Brain pericyte (primary cell): ENCODE data around the gene MPP1.

Experiments
- DNase-seq: peaks from one replicate; pipeline ENCODE4 v3.0.0-alpha.2; 2012; ENCODE audit warnings: low read depth, low spot score

The MPP1 gene

GRCh38 chrX:154775419-154776349, 29.6 kb downstream of the MPP1 start:
- no peak for DNase-seq

GRCh38 chrX:154774622-154775021, 30.7 kb downstream of the MPP1 start:
- DNase-seq: no peak

- DNase-seq: peak; percentile 90
These were observed 42.6 kb downstream of the MPP1 start, which contains the start of gene DKC1 for GRCh38 chrX:154762537-154763296. Gene DKC1 (plus strand): TSS chrX:154762864. CDS start chrX:154762966, 102 bp downstream.

GRCh38 chrX:154761977-154762536, 43.2 kb downstream of the MPP1 start:
- no peak for DNase-seq

GRCh38 chrX:154758696-154759095, 46.6 kb downstream of the MPP1 start:
- DNase-seq: no peak

GRCh38 chrX:154751669-154752271, 53.5 kb downstream of the MPP1 start:
- no peak for DNase-seq

- no peak for DNase-seq
These were observed 54.0 kb downstream of the MPP1 start for GRCh38 chrX:154751203-154751668.

GRCh38 chrX:154750301-154751202, 54.7 kb downstream of the MPP1 start, which contains the start of gene GAB3:
Gene GAB3 (minus strand): TSS chrX:154751077. CDS start chrX:154751025, 52 bp downstream.
- DNase-seq: no peak

- DNase-seq: no peak
These were observed 55.4 kb downstream of the MPP1 start for GRCh38 chrX:154749856-154750255.

- DNase-seq: no peak
These were observed 56.5 kb downstream of the MPP1 start for GRCh38 chrX:154748712-154749339.

GRCh38 chrX:154742613-154743012, 62.7 kb downstream of the MPP1 start:
- DNase-seq: no peak

- DNase-seq: no peak
These were observed 65.3 kb downstream of the MPP1 start for GRCh38 chrX:154739952-154740465.

GRCh38 chrX:154738011-154738738, 67.1 kb downstream of the MPP1 start:
- no peak for DNase-seq

- no peak for DNase-seq
These were observed 68.1 kb downstream of the MPP1 start for GRCh38 chrX:154737136-154737535.

- DNase-seq: no peak
These were observed 69.4 kb downstream of the MPP1 start for GRCh38 chrX:154735695-154736393.

GRCh38 chrX:154734061-154734781, 71.1 kb downstream of the MPP1 start:
- DNase-seq: no peak

GRCh38 chrX:154733066-154733425, 72.2 kb downstream of the MPP1 start:
- no peak for DNase-seq
